ENCODE data around the gene FPR2. TPM values are rescaled to one million over a fixed set of nuclear protein-coding genes. Genes with fewer than 3 reads are reported as not detected.
A peak's percentile ranks its signal among the peaks of the same experiment; 100 is the strongest.

Gene FPR2
- total and polyA plus RNA-seq, 9 of the 15 experiments (the other 6 are each of a cell fraction or from before 2014, with no cell fraction given) = 0.03 to 0.15 (median 0.07) TPM; not detected in 6

DNA sequence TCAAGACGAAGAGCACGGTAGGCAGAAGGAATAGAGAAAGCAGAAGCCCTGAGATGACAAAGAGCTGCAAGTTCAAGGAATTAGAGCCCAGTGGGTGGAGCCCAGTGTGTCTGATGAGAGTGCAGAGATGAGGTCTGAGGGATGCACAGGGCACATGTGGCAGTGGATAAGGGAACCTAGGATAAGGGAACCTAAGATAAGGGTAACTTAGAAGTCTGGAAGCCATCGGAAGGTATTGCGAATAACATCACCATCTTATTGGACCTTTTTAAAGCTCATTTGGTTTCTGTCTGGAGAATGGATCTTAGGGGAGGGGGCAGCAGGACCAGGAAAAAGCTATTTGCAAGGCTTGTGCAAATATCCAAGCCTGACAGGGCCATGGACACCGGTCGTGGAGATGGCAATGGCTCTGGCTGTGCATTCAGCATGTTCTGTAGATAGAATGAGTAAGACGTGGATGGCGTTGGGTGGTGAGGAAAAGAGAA lies 35.3 kb downstream of the FPR2 start (continued):
- TF ChIP-seq, protein P1, sequence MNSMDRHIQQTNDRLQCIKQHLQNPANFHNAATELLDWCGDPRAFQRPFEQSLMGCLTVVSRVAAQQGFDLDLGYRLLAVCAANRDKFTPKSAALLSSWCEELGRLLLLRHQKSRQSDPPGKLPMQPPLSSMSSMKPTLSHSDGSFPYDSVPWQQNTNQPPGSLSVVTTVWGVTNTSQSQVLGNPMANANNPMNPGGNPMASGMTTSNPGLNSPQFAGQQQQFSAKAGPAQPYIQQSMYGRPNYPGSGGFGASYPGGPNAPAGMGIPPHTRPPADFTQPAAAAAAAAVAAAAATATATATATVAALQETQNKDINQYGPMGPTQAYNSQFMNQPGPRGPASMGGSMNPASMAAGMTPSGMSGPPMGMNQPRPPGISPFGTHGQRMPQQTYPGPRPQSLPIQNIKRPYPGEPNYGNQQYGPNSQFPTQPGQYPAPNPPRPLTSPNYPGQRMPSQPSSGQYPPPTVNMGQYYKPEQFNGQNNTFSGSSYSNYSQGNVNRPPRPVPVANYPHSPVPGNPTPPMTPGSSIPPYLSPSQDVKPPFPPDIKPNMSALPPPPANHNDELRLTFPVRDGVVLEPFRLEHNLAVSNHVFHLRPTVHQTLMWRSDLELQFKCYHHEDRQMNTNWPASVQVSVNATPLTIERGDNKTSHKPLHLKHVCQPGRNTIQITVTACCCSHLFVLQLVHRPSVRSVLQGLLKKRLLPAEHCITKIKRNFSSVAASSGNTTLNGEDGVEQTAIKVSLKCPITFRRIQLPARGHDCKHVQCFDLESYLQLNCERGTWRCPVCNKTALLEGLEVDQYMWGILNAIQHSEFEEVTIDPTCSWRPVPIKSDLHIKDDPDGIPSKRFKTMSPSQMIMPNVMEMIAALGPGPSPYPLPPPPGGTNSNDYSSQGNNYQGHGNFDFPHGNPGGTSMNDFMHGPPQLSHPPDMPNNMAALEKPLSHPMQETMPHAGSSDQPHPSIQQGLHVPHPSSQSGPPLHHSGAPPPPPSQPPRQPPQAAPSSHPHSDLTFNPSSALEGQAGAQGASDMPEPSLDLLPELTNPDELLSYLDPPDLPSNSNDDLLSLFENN (IDR thresholded peaks at IDR 0.05; ENCODE audit: low read depth in 2 of 2, low read length in 2 of 2) = peak in 1 of 2 experiments; percentile 66; a peak in 2 of 4 replicates
- TF ChIP-seq NUFIP1 (IDR thresholded peaks at IDR 0.05; ENCODE audit: partially characterized antibody) = peak; percentile 22
- no peak for TF ChIP-seq ZNF134 (CRISPR knock-in tag; conservative IDR thresholded peaks at IDR 0.05)
- TF ChIP-seq MCM7 (IDR thresholded peaks at IDR 0.05) = no peak
- 0 out of 2 replicates have a peak, but pooled peaks have one; percentile 53 for TF ChIP-seq ZKSCAN8 (CRISPR knock-in tag; IDR thresholded peaks at IDR 0.05)
- TF ChIP-seq ATF1 (CRISPR knock-in tag; IDR thresholded peaks at IDR 0.05) = no peak
- peak; percentile 58 for TF ChIP-seq ATF1 (tag; IDR thresholded peaks at IDR 0.05)
- TF ChIP-seq NFIX (CRISPR knock-in tag; IDR thresholded peaks at IDR 0.05; ENCODE audit: low read depth) = no peak

DNA sequence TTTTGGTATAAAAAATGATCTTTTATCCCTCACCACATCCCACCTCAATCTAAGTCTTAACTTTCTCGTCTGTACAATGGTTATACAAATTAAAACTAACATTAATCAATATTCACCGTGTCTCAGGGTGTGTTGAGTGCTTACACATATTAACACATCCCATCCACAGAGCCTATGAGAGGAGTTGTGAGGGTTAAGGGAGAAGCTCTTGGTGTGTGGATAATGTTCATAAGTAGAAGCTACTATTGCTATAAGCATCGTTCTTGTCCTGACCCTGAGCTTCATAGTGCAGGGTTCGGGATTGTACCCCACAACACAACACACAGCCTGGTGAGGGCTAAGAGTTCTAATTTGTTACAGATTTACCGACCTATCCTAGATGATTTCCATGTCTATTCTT lies 36.5 kb downstream of the FPR2 start:
- FAIRE-seq (no peak), ATAC-seq (no peak), DNase-seq (ENCODE audit: extremely low read depth in 1 of 4, low spot score in 3 of 4) (no peak)
- intact Hi-C loops (cut with micrococcal nuclease) (loop anchor here (5.0 kb wide), 1 partner anchor 95 kb away; no protein-coding TSS in a partner anchor), in situ Hi-C loops (cut with MboI) (no loop called here)
- H3K9me3 ChIP-seq (replicated peaks; ENCODE audit: control insufficient read depth, insufficient read depth, low read depth, low read length) = peaks cover 4% of the 10 kb centered on the region
- no TSS peak for BruUV-seq (replicated peaks)
- peak overlapping the region; percentile 71 for H3K27ac ChIP-seq (ENCODE audit: extremely low read depth, low read depth, low read length)
- H3K4me2 ChIP-seq (ENCODE audit: insufficient read depth, low read length) = peak overlapping the region; percentile 85
- peak overlapping the region; percentile 66; the same call in 1 of the 2 replicates for H2AFZ ChIP-seq (ENCODE audit: low read depth, low read length)
- WGBS (ENCODE audit: insufficient coverage, low coverage, missing lambda C conversion rate) = 52% methylated on average over 4 of the region's 5 CpGs
- ChIA-PET POLR2A (interaction anchor here (0.6 to 1.8 kb wide), 2 partner anchors 19 to 1634 kb away, joined by 4 to 5 read pairs; partner anchors contain the start of gene ZNF761), CTCF (ENCODE audit: low intra/inter-chr PET ratio) (no interaction called here)
- peaks cover 40 to 70% of the 10 kb centered on the region in 2 experiments for H3K4me1 ChIP-seq (replicated peaks in 1 of 2; ENCODE audit: control insufficient read depth in 2 of 2, insufficient read depth in 2 of 2, low read length in 2 of 2)
- no peak overlapping the region for H3K4me3 ChIP-seq
- H3K9me1 ChIP-seq (ENCODE audit: control insufficient read depth, insufficient read depth, low read length) = no peaks in the 10 kb centered on the region
- no peaks in the 10 kb centered on the region for H3K27me3 ChIP-seq (ENCODE audit: control insufficient read depth in 2 of 2, insufficient read depth in 2 of 2, low read length in 2 of 2)
- peaks cover 27% of the 10 kb centered on the region for H3K79me2 ChIP-seq (ENCODE audit: control insufficient read depth, insufficient read depth, low read length)
- peak overlapping the region in 1 of 2 experiments; percentile 58; a peak in 2 of 4 replicates for H3K9ac ChIP-seq (ENCODE audit: insufficient read depth in 1 of 2, low read depth in 2 of 2, low read length in 2 of 2)
- H3K36me3 ChIP-seq (ENCODE audit: control insufficient read depth, insufficient read depth, low read length) = peaks cover 2% of the 10 kb centered on the region; the same call in 1 of the 3 replicates
- no peaks in the 10 kb centered on the region for H4K20me1 ChIP-seq (replicated peaks; ENCODE audit: control insufficient read depth, insufficient read depth, low read length)
- TF ChIP-seq ZNF3 (CRISPR knock-in tag; IDR thresholded peaks at IDR 0.05) (no peak), ZNF75A (CRISPR knock-in tag; IDR thresholded peaks at IDR 0.05) (no peak), HDAC6 (IDR thresholded peaks at IDR 0.05; ENCODE audit: low read depth, low read length) (no peak), U2AF2 (optimal IDR thresholded peaks at IDR 0.05; ENCODE audit: low read depth, low read length) (no peak), POLR2A (conservative IDR thresholded peaks at IDR 0.05) (no peak)
- TF ChIP-seq, protein P2, sequence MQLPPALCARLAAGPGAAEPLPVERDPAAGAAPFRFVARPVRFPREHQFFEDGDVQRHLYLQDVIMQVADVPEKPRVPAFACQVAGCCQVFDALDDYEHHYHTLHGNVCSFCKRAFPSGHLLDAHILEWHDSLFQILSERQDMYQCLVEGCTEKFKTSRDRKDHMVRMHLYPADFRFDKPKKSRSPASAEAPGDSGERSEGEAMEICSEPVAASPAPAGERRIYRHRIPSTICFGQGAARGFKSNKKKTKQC (CRISPR knock-in tag; IDR thresholded peaks at IDR 0.05) = no peak
- TF ChIP-seq, protein P3, sequence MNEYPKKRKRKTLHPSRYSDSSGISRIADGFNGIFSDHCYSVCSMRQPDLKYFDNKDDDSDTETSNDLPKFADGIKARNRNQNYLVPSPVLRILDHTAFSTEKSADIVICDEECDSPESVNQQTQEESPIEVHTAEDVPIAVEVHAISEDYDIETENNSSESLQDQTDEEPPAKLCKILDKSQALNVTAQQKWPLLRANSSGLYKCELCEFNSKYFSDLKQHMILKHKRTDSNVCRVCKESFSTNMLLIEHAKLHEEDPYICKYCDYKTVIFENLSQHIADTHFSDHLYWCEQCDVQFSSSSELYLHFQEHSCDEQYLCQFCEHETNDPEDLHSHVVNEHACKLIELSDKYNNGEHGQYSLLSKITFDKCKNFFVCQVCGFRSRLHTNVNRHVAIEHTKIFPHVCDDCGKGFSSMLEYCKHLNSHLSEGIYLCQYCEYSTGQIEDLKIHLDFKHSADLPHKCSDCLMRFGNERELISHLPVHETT (CRISPR knock-in tag; conservative IDR thresholded peaks at IDR 0.05 in 1 of 2, IDR thresholded peaks at IDR 0.05 in 1 of 2) = 0 out of 4 replicates have a peak, but pooled peaks of 1 of the 2 experiments have one; percentile 1

Measured in K562 (cell line).